ENCODE measurements around the gene HSPA1A. TPM values are rescaled to one million over a fixed set of nuclear protein-coding genes. Genes with fewer than 3 reads are reported as not detected.
A peak's percentile ranks its signal among the peaks of the same experiment; 100 is the strongest.

Gene HSPA1A
- total and polyA plus RNA-seq, 7 experiments from 2014 or later: 6.7 to 125 (median 30.3) TPM

DNA sequence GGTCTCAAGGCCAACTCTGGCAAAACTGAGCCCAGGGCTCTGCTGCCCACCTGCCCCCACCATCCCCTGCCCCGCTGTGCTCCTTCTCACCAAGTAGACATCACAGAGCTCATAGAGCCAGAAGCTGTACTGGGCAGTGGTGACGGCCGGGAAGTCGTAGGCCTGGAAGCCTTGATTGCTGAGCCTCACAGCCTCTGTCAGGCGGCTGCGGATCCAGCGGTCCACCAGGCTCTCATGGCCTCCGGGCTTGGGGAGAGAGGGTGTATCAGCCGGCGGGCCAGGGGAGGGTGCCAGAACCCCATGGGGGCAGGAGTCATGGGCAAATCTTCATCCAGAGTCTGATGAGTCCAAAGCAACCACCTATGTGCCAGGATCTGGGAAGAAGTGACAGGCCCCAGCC, 35.4 kb upstream of the HSPA1A start:
- Histone ChIP-seq H3K27me3 (ENCODE audit: control insufficient read depth in 2 of 2, insufficient read depth in 2 of 2, low read length in 2 of 2) (no peaks in the 10 kb centered on the region), H3K4me1 (ENCODE audit: control insufficient read depth in 2 of 2, insufficient read depth in 2 of 2, low read length in 2 of 2) (peaks cover 15 to 18% of the 10 kb centered on the region in 2 donors), H3K9me3 (ENCODE audit: control insufficient read depth in 2 of 3, low read length in 3 of 3) (no peaks in the 10 kb centered on the region), H3K4me3 (ENCODE audit: low read length) (no peak overlapping the region), H3K27ac (ENCODE audit: low read depth, low read length) (no peak overlapping the region), H3K36me3 (ENCODE audit: control insufficient read depth in 2 of 3, insufficient read depth in 3 of 3, low read length in 3 of 3) (peaks cover 3 to 70% (median 6%) of the 10 kb centered on the region in 3 experiments)
- Mint-ChIP-seq H3K4me3 (no peak overlapping the region), H3K27ac (no peak overlapping the region), H3K36me3 (peaks cover 4 to 40% (median 12%) of the 10 kb centered on the region in 5 donors), H3K27me3 (no peaks in the 10 kb centered on the region), H3K9me3 (no peaks in the 10 kb centered on the region), H3K4me1 (peaks cover 5 to 28% (median 23%) of the 10 kb centered on the region in 7 donors)
- POLR2A ChIA-PET: interaction anchor here (0.5 to 1.3 kb wide), 2 partner anchors 15 to 32 kb away, joined by 4 to 5 read pairs; no protein-coding TSS in a partner anchor
- ATAC-seq: no peak
- intact Hi-C loops (cut with micrococcal nuclease): no loop called here
- no peak for DNase-seq
- CTCF ChIA-PET: no interaction called here

- Mint-ChIP-seq H3K27ac (no peak overlapping the region), H3K36me3 (peaks cover 4 to 40% (median 12%) of the 10 kb centered on the region in 5 donors), H3K4me1 (peaks cover 5 to 21% (median 18%) of the 10 kb centered on the region in 7 donors), H3K27me3 (no peaks in the 10 kb centered on the region), H3K9me3 (no peaks in the 10 kb centered on the region), H3K4me3 (no peak overlapping the region)
- Histone ChIP-seq H3K9me3 (ENCODE audit: control insufficient read depth in 2 of 3, low read length in 3 of 3) (no peaks in the 10 kb centered on the region), H3K4me3 (ENCODE audit: low read length) (no peak overlapping the region), H3K4me1 (ENCODE audit: control insufficient read depth in 2 of 2, insufficient read depth in 2 of 2, low read length in 2 of 2) (peaks cover 15 to 18% of the 10 kb centered on the region in 2 donors), H3K36me3 (ENCODE audit: control insufficient read depth in 2 of 3, insufficient read depth in 3 of 3, low read length in 3 of 3) (peaks cover 5 to 78% (median 6%) of the 10 kb centered on the region in 3 experiments), H3K27ac (ENCODE audit: low read depth, low read length) (no peak overlapping the region), H3K27me3 (ENCODE audit: control insufficient read depth in 2 of 2, insufficient read depth in 2 of 2, low read length in 2 of 2) (no peaks in the 10 kb centered on the region)
- ATAC-seq (no peak), DNase-seq (no peak)
- POLR2A ChIA-PET: interaction anchor here (0.5 kb wide), 1 partner anchor 31 kb away, joined by 5 read pairs; no protein-coding TSS in a partner anchor
- intact Hi-C loops (cut with micrococcal nuclease): no loop called here
- CTCF ChIA-PET: no interaction called here
Observed at GRCh38 chr6:31780507-31781243, 34.7 kb upstream of the HSPA1A start.

DNA sequence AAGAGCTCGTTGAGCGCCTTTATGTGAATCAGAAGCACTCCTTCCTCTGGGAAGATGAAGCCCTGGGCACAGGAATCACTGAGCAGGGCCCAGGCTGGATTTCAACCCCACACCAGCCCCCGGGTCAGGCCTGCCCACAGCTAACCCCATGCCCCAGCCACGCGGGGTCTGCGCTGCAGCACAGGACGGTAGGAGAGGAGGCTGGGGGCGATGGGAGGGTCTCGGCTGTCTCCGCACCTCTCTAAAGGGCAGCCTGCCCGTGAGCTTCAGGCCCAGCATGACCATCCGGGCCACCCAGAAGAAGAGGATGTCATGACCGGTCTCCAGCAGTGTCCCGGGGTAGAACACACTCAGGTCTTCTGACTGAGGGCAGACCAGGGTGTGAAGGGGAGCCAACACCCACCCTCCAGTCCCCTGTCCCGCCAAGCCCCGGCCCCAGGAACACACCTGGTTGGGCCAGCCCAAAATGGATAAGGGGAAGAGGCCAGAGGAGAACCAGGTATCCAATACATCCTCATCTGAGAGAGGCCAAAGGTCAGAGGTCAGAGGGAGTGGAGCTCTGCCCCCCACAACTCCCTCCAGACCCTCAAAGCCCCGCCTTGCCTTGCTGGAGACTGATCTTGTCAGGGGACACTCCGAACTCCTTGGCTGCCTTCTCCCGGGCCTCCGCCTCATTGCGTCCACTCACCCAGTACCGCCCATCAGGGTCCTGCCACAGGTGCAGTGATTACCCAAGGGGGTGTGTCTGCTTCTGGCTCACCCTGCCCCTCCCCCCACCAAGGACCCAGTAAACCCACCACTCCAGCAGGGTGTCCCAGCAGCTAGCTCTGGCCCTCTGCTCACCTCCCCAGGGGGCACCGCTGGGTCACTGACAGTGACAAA, 33.9 kb upstream of the HSPA1A start:
- Histone ChIP-seq H3K27me3 (ENCODE audit: control insufficient read depth in 2 of 2, insufficient read depth in 2 of 2, low read length in 2 of 2) (no peaks in the 10 kb centered on the region), H3K27ac (ENCODE audit: low read depth, low read length) (no peak overlapping the region), H3K36me3 (ENCODE audit: control insufficient read depth in 2 of 3, insufficient read depth in 3 of 3, low read length in 3 of 3) (peaks cover 5 to 78% (median 6%) of the 10 kb centered on the region in 3 experiments), H3K4me3 (ENCODE audit: low read length) (no peak overlapping the region), H3K9me3 (ENCODE audit: control insufficient read depth in 2 of 3, low read length in 3 of 3) (no peaks in the 10 kb centered on the region), H3K4me1 (ENCODE audit: control insufficient read depth in 2 of 2, insufficient read depth in 2 of 2, low read length in 2 of 2) (peaks cover 11 to 12% of the 10 kb centered on the region in 2 donors)
- H3K9me3 Mint-ChIP-seq: no peaks in the 10 kb centered on the region
- ChIA-PET CTCF (no interaction called here), POLR2A (interaction anchor here (0.6 kb wide), 1 partner anchor 1586 kb away, joined by 4 read pairs; no protein-coding TSS in a partner anchor)
- no peak overlapping the region for H3K4me3 Mint-ChIP-seq
- peaks cover 4 to 40% (median 12%) of the 10 kb centered on the region in 5 donors for H3K36me3 Mint-ChIP-seq
- no peak overlapping the region for H3K27ac Mint-ChIP-seq
- peaks cover 1 to 17% (median 15%) of the 10 kb centered on the region in 7 donors for H3K4me1 Mint-ChIP-seq
- intact Hi-C loops (cut with micrococcal nuclease): no loop called here
- DNase-seq (no peak), ATAC-seq (no peak)
- H3K27me3 Mint-ChIP-seq: no peaks in the 10 kb centered on the region

GRCh38 chr6:31782126-31782855, 33.1 kb upstream of the HSPA1A start:
- H3K27ac Mint-ChIP-seq: peak overlapping the region in 1 of 9 donors; percentile 23
- POLR2A ChIA-PET: interaction anchor here (0.6 kb wide), 1 partner anchor 1585 kb away, joined by 4 read pairs; no protein-coding TSS in a partner anchor
- ATAC-seq (no peak), DNase-seq (no peak)
- peaks cover 5 to 78% (median 6%) of the 10 kb centered on the region in 3 experiments for H3K36me3 ChIP-seq (ENCODE audit: control insufficient read depth in 2 of 3, insufficient read depth in 3 of 3, low read length in 3 of 3)
- no peaks in the 10 kb centered on the region for H3K27me3 ChIP-seq (ENCODE audit: control insufficient read depth in 2 of 2, insufficient read depth in 2 of 2, low read length in 2 of 2)
- no peak overlapping the region for H3K4me3 ChIP-seq (ENCODE audit: low read length)
- CTCF ChIA-PET: no interaction called here
- no peak overlapping the region for H3K4me3 Mint-ChIP-seq
- H3K27ac ChIP-seq (ENCODE audit: low read depth, low read length): no peak overlapping the region
- H3K9me3 Mint-ChIP-seq: no peaks in the 10 kb centered on the region
- H3K4me1 Mint-ChIP-seq: peaks cover 0 to 9% (median 8%) of the 10 kb centered on the region in 7 donors
- intact Hi-C loops (cut with micrococcal nuclease): no loop called here
- H3K36me3 Mint-ChIP-seq: peaks cover 4 to 40% (median 12%) of the 10 kb centered on the region in 5 donors
- H3K27me3 Mint-ChIP-seq: no peaks in the 10 kb centered on the region
- H3K9me3 ChIP-seq (ENCODE audit: control insufficient read depth in 2 of 3, low read length in 3 of 3): no peaks in the 10 kb centered on the region
- peaks cover 4% of the 10 kb centered on the region in 2 donors for H3K4me1 ChIP-seq (ENCODE audit: control insufficient read depth in 2 of 2, insufficient read depth in 2 of 2, low read length in 2 of 2)

GRCh38 chr6:31784098-31784925, 31.0 kb upstream of the HSPA1A start:
- no peaks in the 10 kb centered on the region for H3K27me3 ChIP-seq (ENCODE audit: control insufficient read depth in 2 of 2, insufficient read depth in 2 of 2, low read length in 2 of 2)
- no peak overlapping the region for H3K4me3 Mint-ChIP-seq
- no peaks in the 10 kb centered on the region for H3K9me3 ChIP-seq (ENCODE audit: control insufficient read depth in 2 of 3, low read length in 3 of 3)
- H3K27ac ChIP-seq (ENCODE audit: low read depth, low read length): no peak overlapping the region
- H3K9me3 Mint-ChIP-seq: no peaks in the 10 kb centered on the region
- intact Hi-C loops (cut with micrococcal nuclease): no loop called here
- POLR2A ChIA-PET: interaction anchor here (0.6 kb wide), 1 partner anchor 46 kb away, joined by 3 read pairs; no protein-coding TSS in a partner anchor
- H3K4me3 ChIP-seq (ENCODE audit: low read length): no peak overlapping the region
- H3K36me3 ChIP-seq (ENCODE audit: control insufficient read depth in 2 of 3, insufficient read depth in 3 of 3, low read length in 3 of 3): peaks cover 3 to 64% (median 5%) of the 10 kb centered on the region in 3 experiments
- ATAC-seq (no peak), DNase-seq (no peak)
- no peaks in the 10 kb centered on the region for H3K4me1 ChIP-seq (ENCODE audit: control insufficient read depth in 2 of 2, insufficient read depth in 2 of 2, low read length in 2 of 2)
- H3K4me1 Mint-ChIP-seq: peaks cover 0 to 2% (median 0%) of the 10 kb centered on the region in 7 donors
- CTCF ChIA-PET: interaction anchor here (0.7 to 1.2 kb wide), 2 partner anchors 11 to 34 kb away, joined by 3 to 4 read pairs; no protein-coding TSS in a partner anchor
- H3K36me3 Mint-ChIP-seq: peaks cover 4 to 40% (median 12%) of the 10 kb centered on the region in 5 donors
- H3K27ac Mint-ChIP-seq: peak overlapping the region in 2 of 9 donors; percentile 28 to 55
- no peaks in the 10 kb centered on the region for H3K27me3 Mint-ChIP-seq
